ENCODE results near the gene CX3CR1. TPM values are rescaled to one million over a fixed set of nuclear protein-coding genes. Genes with fewer than 3 reads are reported as not detected.
A peak's percentile ranks its signal among the peaks of the same experiment; 100 is the strongest.

The CX3CR1 gene
- total RNA-seq, 1 donor from 2014 or later = not detected

GRCh38 chr3:39276746-39277145, 3.1 kb downstream of the CX3CR1 start:
- TF ChIP-seq CTCF (IDR thresholded peaks at IDR 0.05; ENCODE audit: insufficient read depth, low read length, poor library complexity, severe bottlenecking) = no peak
- H3K27me3 ChIP-seq (ENCODE audit: control insufficient read depth, insufficient read depth, low read length) = peaks cover 4% of the 10 kb centered on the region

GRCh38 chr3:39275963-39276593, 3.8 kb downstream of the CX3CR1 start:
- no peak for DNase-seq (ENCODE audit: low read depth)
- no peak for TF ChIP-seq CTCF (IDR thresholded peaks at IDR 0.05; ENCODE audit: insufficient read depth, low read length, poor library complexity, severe bottlenecking)
- H3K4me3 ChIP-seq (ENCODE audit: low read depth, low read length) = no peak overlapping the region
- H3K36me3 ChIP-seq (ENCODE audit: control insufficient read depth, insufficient read depth, low read length) = no peaks in the 10 kb centered on the region
- H3K27me3 ChIP-seq (ENCODE audit: control insufficient read depth, insufficient read depth, low read length) = peaks cover 4% of the 10 kb centered on the region

More at GRCh38 chr3:39276746-39277145, 3.1 kb downstream of the CX3CR1 start:
- Histone ChIP-seq H3K36me3 (ENCODE audit: control insufficient read depth, insufficient read depth, low read length) (no peaks in the 10 kb centered on the region), H3K4me3 (ENCODE audit: low read depth, low read length) (no peak overlapping the region)
- DNase-seq (ENCODE audit: low read depth) = no peak

- TF ChIP-seq CTCF (IDR thresholded peaks at IDR 0.05; ENCODE audit: insufficient read depth, low read length, poor library complexity, severe bottlenecking) = no peak
- no peak for DNase-seq (ENCODE audit: low read depth)
- no peaks in the 10 kb centered on the region for H3K36me3 ChIP-seq (ENCODE audit: control insufficient read depth, insufficient read depth, low read length)
- peaks cover 4% of the 10 kb centered on the region for H3K27me3 ChIP-seq (ENCODE audit: control insufficient read depth, insufficient read depth, low read length)
- no peak overlapping the region for H3K4me3 ChIP-seq (ENCODE audit: low read depth, low read length)
Observed at GRCh38 chr3:39275052-39275451, 4.8 kb downstream of the CX3CR1 start.

- Histone ChIP-seq H3K4me3 (ENCODE audit: low read depth, low read length) (no peak overlapping the region), H3K27me3 (ENCODE audit: control insufficient read depth, insufficient read depth, low read length) (peaks cover 4% of the 10 kb centered on the region), H3K36me3 (ENCODE audit: control insufficient read depth, insufficient read depth, low read length) (no peaks in the 10 kb centered on the region)
- peak; percentile 12 for TF ChIP-seq CTCF (IDR thresholded peaks at IDR 0.05; ENCODE audit: insufficient read depth, low read length, poor library complexity, severe bottlenecking)
- no peak for DNase-seq (ENCODE audit: low read depth)
Observed at GRCh38 chr3:39273119-39273518, 6.7 kb downstream of the CX3CR1 start.

- Histone ChIP-seq H3K36me3 (ENCODE audit: control insufficient read depth, insufficient read depth, low read length) (no peaks in the 10 kb centered on the region), H3K27me3 (ENCODE audit: control insufficient read depth, insufficient read depth, low read length) (peaks cover 4% of the 10 kb centered on the region), H3K4me3 (ENCODE audit: low read depth, low read length) (no peak overlapping the region)
- DNase-seq (ENCODE audit: low read depth) = no peak
- TF ChIP-seq CTCF (IDR thresholded peaks at IDR 0.05; ENCODE audit: insufficient read depth, low read length, poor library complexity, severe bottlenecking) = no peak
Observed at GRCh38 chr3:39272191-39272590, 7.6 kb downstream of the CX3CR1 start.

GRCh38 chr3:39271363-39271914, 8.4 kb downstream of the CX3CR1 start:
- no peak for DNase-seq (ENCODE audit: low read depth)
- H3K27me3 ChIP-seq (ENCODE audit: control insufficient read depth, insufficient read depth, low read length) = peaks cover 4% of the 10 kb centered on the region
- no peak for TF ChIP-seq CTCF (IDR thresholded peaks at IDR 0.05; ENCODE audit: insufficient read depth, low read length, poor library complexity, severe bottlenecking)

More at GRCh38 chr3:39271363-39271914, 8.4 kb downstream of the CX3CR1 start:
- Histone ChIP-seq H3K4me3 (ENCODE audit: low read depth, low read length) (no peak overlapping the region), H3K36me3 (ENCODE audit: control insufficient read depth, insufficient read depth, low read length) (no peaks in the 10 kb centered on the region)

All from kidney epithelial cell (primary cell).